ENCODE measurements around the gene TOM1L1.
"Not testable (repeated sequence)": the region's sequence is repeated elsewhere in the genome, so short reads cannot be mapped to it uniquely, and the experiment has no call there.

The TOM1L1 gene

GRCh38 chr17:54870671-54871175 lies 29.9 kb upstream of the TOM1L1 start:
- Histone ChIP-seq H3K27ac (ENCODE audit: low read length) (no peak overlapping the region), H3K79me2 (ENCODE audit: low read length) (no peaks in the 10 kb centered on the region), H3K4me1 (ENCODE audit: low read length) (no peaks in the 10 kb centered on the region)

GRCh38 chr17:54875906-54876305 lies 24.7 kb upstream of the TOM1L1 start:
- H2AFZ ChIP-seq (ENCODE audit: low read depth, low read length); H3K4me3 ChIP-seq (ENCODE audit: low read length): not testable (repeated sequence)

More at GRCh38 chr17:54870671-54871175, 29.9 kb upstream of the TOM1L1 start:
- no peaks in the 10 kb centered on the region for H3K27me3 ChIP-seq (ENCODE audit: low read depth, low read length)
- H3K9me3 ChIP-seq (ENCODE audit: insufficient read depth, low read length): no peaks in the 10 kb centered on the region
- H3K36me3 ChIP-seq (replicated peaks; ENCODE audit: low read depth, low read length): no peaks in the 10 kb centered on the region
- no peak overlapping the region for H3K4me2 ChIP-seq (ENCODE audit: low read length)
- TF ChIP-seq CTCF (IDR thresholded peaks at IDR 0.05; ENCODE audit: low read depth, low read length) (no peak), EZH2phosphoT487 (IDR thresholded peaks at IDR 0.05; ENCODE audit: low read depth) (no peak)
- no peaks in the 10 kb centered on the region for H4K20me1 ChIP-seq (ENCODE audit: insufficient read depth, low read length)
- no peak overlapping the region for H3K4me3 ChIP-seq (ENCODE audit: low read length)
- H2AFZ ChIP-seq (ENCODE audit: low read depth, low read length): no peak overlapping the region
- no peak overlapping the region for H3K9ac ChIP-seq (ENCODE audit: low read length)

GRCh38 chr17:54876656-54877195 lies 23.9 kb upstream of the TOM1L1 start:
- H3K9ac ChIP-seq (ENCODE audit: low read length): no peak overlapping the region
- no peaks in the 10 kb centered on the region for H3K4me1 ChIP-seq (ENCODE audit: low read length)
- no peaks in the 10 kb centered on the region for H4K20me1 ChIP-seq (ENCODE audit: insufficient read depth, low read length)
- H3K4me2 ChIP-seq (ENCODE audit: low read length): no peak overlapping the region
- no peak overlapping the region for H3K27ac ChIP-seq (ENCODE audit: low read length)
- no peak overlapping the region for H2AFZ ChIP-seq (ENCODE audit: low read depth, low read length)
- no peak for TF ChIP-seq CTCF (IDR thresholded peaks at IDR 0.05; ENCODE audit: low read depth, low read length)
- TF ChIP-seq EZH2phosphoT487 (IDR thresholded peaks at IDR 0.05; ENCODE audit: low read depth): no peak
- no peak overlapping the region for H3K4me3 ChIP-seq (ENCODE audit: low read length)
- no peaks in the 10 kb centered on the region for H3K27me3 ChIP-seq (ENCODE audit: low read depth, low read length)
- H3K9me3 ChIP-seq (ENCODE audit: insufficient read depth, low read length): no peaks in the 10 kb centered on the region
- no peaks in the 10 kb centered on the region for H3K79me2 ChIP-seq (ENCODE audit: low read length)
- H3K36me3 ChIP-seq (replicated peaks; ENCODE audit: low read depth, low read length): no peaks in the 10 kb centered on the region

More at GRCh38 chr17:54875906-54876305, 24.7 kb upstream of the TOM1L1 start:
- not testable (repeated sequence) for H3K9me3 ChIP-seq (ENCODE audit: insufficient read depth, low read length); H3K4me1 ChIP-seq (ENCODE audit: low read length); H3K27ac ChIP-seq (ENCODE audit: low read length); H4K20me1 ChIP-seq (ENCODE audit: insufficient read depth, low read length); H3K9ac ChIP-seq (ENCODE audit: low read length); H3K36me3 ChIP-seq (replicated peaks; ENCODE audit: low read depth, low read length); H3K4me2 ChIP-seq (ENCODE audit: low read length); H3K79me2 ChIP-seq (ENCODE audit: low read length); H3K27me3 ChIP-seq (ENCODE audit: low read depth, low read length)

GRCh38 chr17:54881255-54881972 lies 19.2 kb upstream of the TOM1L1 start:
- Histone ChIP-seq H3K36me3 (replicated peaks; ENCODE audit: low read depth, low read length) (no peaks in the 10 kb centered on the region), H3K4me3 (ENCODE audit: low read length) (no peak overlapping the region), H3K9ac (ENCODE audit: low read length) (no peak overlapping the region), H4K20me1 (ENCODE audit: insufficient read depth, low read length) (no peaks in the 10 kb centered on the region), H3K9me3 (ENCODE audit: insufficient read depth, low read length) (no peaks in the 10 kb centered on the region), H3K4me1 (ENCODE audit: low read length) (peaks cover 13% of the 10 kb centered on the region), H3K4me2 (ENCODE audit: low read length) (no peak overlapping the region), H3K27me3 (ENCODE audit: low read depth, low read length) (0 out of 2 replicates have a peak, but pooled peaks cover 4% of the 10 kb centered on the region), H3K79me2 (ENCODE audit: low read length) (no peaks in the 10 kb centered on the region), H3K27ac (ENCODE audit: low read length) (no peak overlapping the region), H2AFZ (ENCODE audit: low read depth, low read length) (no peak overlapping the region)
- TF ChIP-seq EZH2phosphoT487 (IDR thresholded peaks at IDR 0.05; ENCODE audit: low read depth) (no peak), CTCF (IDR thresholded peaks at IDR 0.05; ENCODE audit: low read depth, low read length) (no peak)
